ENCODE results near the gene HUNK.

GRCh38 chr21:32001390-32001789 lies 128.6 kb downstream of the HUNK start:
- no peak for TF ChIP-seq CTCF (IDR thresholded peaks at IDR 0.05)
- TF ChIP-seq POLR2A (IDR thresholded peaks at IDR 0.05) = no peak
- TF ChIP-seq EP300 (IDR thresholded peaks at IDR 0.05) = no peak
- no peak for TF ChIP-seq POLR2AphosphoS5 (IDR thresholded peaks at IDR 0.05)

Data from sigmoid colon (tissue), 4 donors.